Raji (cell line): ENCODE results near the gene ZNF362.

Source experiments
- POLR2A ChIP-seq: IDR thresholded peaks from 2 replicates; pipeline ENCODE4 v1.6.1; 2011; ENCODE audit warnings: low read depth, low read length, control low read depth; ENCODE audit not compliant: insufficient read depth

Gene ZNF362

GRCh38 chr1:33257772-33258712 lies 1.8 kb downstream of the ZNF362 start:
- no peak for TF ChIP-seq POLR2A

- TF ChIP-seq POLR2A = no peak
Observed at GRCh38 chr1:33258788-33259274, 2.5 kb downstream of the ZNF362 start.

- TF ChIP-seq POLR2A = no peak
Observed at GRCh38 chr1:33259879-33260278, 3.6 kb downstream of the ZNF362 start.

GRCh38 chr1:33260439-33260838 lies 4.1 kb downstream of the ZNF362 start:
- TF ChIP-seq POLR2A = no peak

GRCh38 chr1:33261344-33261743 lies 5.1 kb downstream of the ZNF362 start:
- TF ChIP-seq POLR2A = no peak

- TF ChIP-seq POLR2A = no peak
Observed at GRCh38 chr1:33263890-33264504, 7.7 kb downstream of the ZNF362 start.

- no peak for TF ChIP-seq POLR2A
Observed at GRCh38 chr1:33265780-33266605, 9.7 kb downstream of the ZNF362 start.

- no peak for TF ChIP-seq POLR2A
Observed at GRCh38 chr1:33266766-33267165, 10.5 kb downstream of the ZNF362 start.

- no peak for TF ChIP-seq POLR2A
Observed at GRCh38 chr1:33267468-33268205, 11.3 kb downstream of the ZNF362 start.

GRCh38 chr1:33268457-33268856 lies 12.2 kb downstream of the ZNF362 start:
- no peak for TF ChIP-seq POLR2A

GRCh38 chr1:33268927-33269610 lies 12.8 kb downstream of the ZNF362 start:
- TF ChIP-seq POLR2A = no peak

- no peak for TF ChIP-seq POLR2A
Observed at GRCh38 chr1:33269621-33270020, 13.3 kb downstream of the ZNF362 start.

- TF ChIP-seq POLR2A = no peak
Observed at GRCh38 chr1:33270379-33270778, 14.1 kb downstream of the ZNF362 start.

- TF ChIP-seq POLR2A = no peak
Observed at GRCh38 chr1:33270808-33271465, 14.6 kb downstream of the ZNF362 start.
